HG02840 (cell line): ENCODE results near the gene ATOH1.

ENCODE experiments used
- ATAC-seq: cut with Tn5 transposase; IDR thresholded peaks from one replicate; pipeline ENCODE4 v1.9.1; 2021; ENCODE audit warnings: mild to moderate bottlenecking, moderate library complexity, moderate number of reproducible peaks; ENCODE audit not compliant: unreplicated experiment, low FRiP score

Gene ATOH1

GRCh38 chr4:93828332-93828994, at the start of gene ATOH1:
TSS of gene ATOH1 (plus strand) at chr4:93828753. CDS start at chr4:93828927, 174 bp downstream.
- ATAC-seq = no peak

GRCh38 chr4:93779228-93779627, 49.3 kb upstream of the ATOH1 start:
- ATAC-seq = no peak

- ATAC-seq = no peak
Observed at GRCh38 chr4:93780080-93780479, 48.5 kb upstream of the ATOH1 start.

- ATAC-seq = no peak
Observed at GRCh38 chr4:93781198-93781597, 47.4 kb upstream of the ATOH1 start.

GRCh38 chr4:93786149-93786548, 42.4 kb upstream of the ATOH1 start:
- no peak for ATAC-seq

- no peak for ATAC-seq
Observed at GRCh38 chr4:93788712-93789111, 39.8 kb upstream of the ATOH1 start.

- no peak for ATAC-seq
Observed at GRCh38 chr4:93791570-93792195, 36.9 kb upstream of the ATOH1 start.

GRCh38 chr4:93802045-93802444, 26.5 kb upstream of the ATOH1 start:
- no peak for ATAC-seq

- no peak for ATAC-seq
Observed at GRCh38 chr4:93809773-93810172, 18.8 kb upstream of the ATOH1 start.

- no peak for ATAC-seq
Observed at GRCh38 chr4:93810340-93810992, 18.1 kb upstream of the ATOH1 start.

- ATAC-seq = no peak
Observed at GRCh38 chr4:93813092-93813491, 15.5 kb upstream of the ATOH1 start.

GRCh38 chr4:93814141-93814540, 14.4 kb upstream of the ATOH1 start:
- ATAC-seq = no peak

GRCh38 chr4:93814722-93815121, 13.8 kb upstream of the ATOH1 start:
- no peak for ATAC-seq

- no peak for ATAC-seq
Observed at GRCh38 chr4:93825551-93826216, 2.9 kb upstream of the ATOH1 start.

- no peak for ATAC-seq
Observed at GRCh38 chr4:93827272-93827947, 1.1 kb upstream of the ATOH1 start.

- ATAC-seq = no peak
Observed at GRCh38 chr4:93828995-93829819, 654 bp downstream of the ATOH1 start.

GRCh38 chr4:93829820-93830687, 1.5 kb downstream of the ATOH1 start:
- ATAC-seq = no peak

- ATAC-seq = no peak
Observed at GRCh38 chr4:93831716-93832496, 3.4 kb downstream of the ATOH1 start.
